ENCODE measurements around the gene ATG2B.

DNA sequence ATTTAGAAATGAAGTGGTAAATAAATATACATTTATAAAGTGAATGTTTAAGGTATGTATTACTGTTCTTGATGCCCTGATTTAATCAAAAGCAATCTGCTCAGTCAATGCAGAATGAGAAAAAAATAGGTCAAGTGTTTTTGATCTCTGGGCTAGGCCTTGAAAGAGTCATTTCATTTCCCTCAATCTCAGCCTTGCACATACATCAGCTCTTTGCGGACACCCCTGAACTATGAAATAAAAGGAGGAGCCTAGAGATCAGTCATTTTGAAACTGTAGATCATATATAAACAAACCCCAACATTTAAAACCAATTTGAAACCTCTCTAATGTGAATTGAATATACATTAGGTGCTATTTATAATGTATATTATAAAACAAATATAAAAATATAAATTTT is 42.5 kb downstream of the ATG2B start:
- TF ChIP-seq POLR2AphosphoS5 (IDR thresholded peaks at IDR 0.05) (no peak), POLR2A (IDR thresholded peaks at IDR 0.05) (no peak), EP300 (IDR thresholded peaks at IDR 0.05) (no peak)
- TF ChIP-seq, protein P1, sequence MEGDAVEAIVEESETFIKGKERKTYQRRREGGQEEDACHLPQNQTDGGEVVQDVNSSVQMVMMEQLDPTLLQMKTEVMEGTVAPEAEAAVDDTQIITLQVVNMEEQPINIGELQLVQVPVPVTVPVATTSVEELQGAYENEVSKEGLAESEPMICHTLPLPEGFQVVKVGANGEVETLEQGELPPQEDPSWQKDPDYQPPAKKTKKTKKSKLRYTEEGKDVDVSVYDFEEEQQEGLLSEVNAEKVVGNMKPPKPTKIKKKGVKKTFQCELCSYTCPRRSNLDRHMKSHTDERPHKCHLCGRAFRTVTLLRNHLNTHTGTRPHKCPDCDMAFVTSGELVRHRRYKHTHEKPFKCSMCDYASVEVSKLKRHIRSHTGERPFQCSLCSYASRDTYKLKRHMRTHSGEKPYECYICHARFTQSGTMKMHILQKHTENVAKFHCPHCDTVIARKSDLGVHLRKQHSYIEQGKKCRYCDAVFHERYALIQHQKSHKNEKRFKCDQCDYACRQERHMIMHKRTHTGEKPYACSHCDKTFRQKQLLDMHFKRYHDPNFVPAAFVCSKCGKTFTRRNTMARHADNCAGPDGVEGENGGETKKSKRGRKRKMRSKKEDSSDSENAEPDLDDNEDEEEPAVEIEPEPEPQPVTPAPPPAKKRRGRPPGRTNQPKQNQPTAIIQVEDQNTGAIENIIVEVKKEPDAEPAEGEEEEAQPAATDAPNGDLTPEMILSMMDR (IDR thresholded peaks at IDR 0.05) = no peak
